CD4-positive, alpha-beta T cell treated with Interferon gamma for 1 hour (primary cell): ENCODE measurements around the gene KIF5C.

Experiments
- DNase-seq: peaks from one replicate; pipeline ENCODE4 v3.0.0-alpha.2; 2020

The KIF5C gene

GRCh38 chr2:148926981-148927401 is 52.0 kb downstream of the KIF5C start:
- DNase-seq = peak; percentile 40

- no peak for DNase-seq
These were observed 53.4 kb downstream of the KIF5C start for GRCh38 chr2:148928395-148928794.

- DNase-seq = no peak
These were observed 55.2 kb downstream of the KIF5C start for GRCh38 chr2:148930046-148930775.

GRCh38 chr2:148932536-148932935 is 57.5 kb downstream of the KIF5C start:
- DNase-seq = no peak

GRCh38 chr2:148933456-148933855 is 58.4 kb downstream of the KIF5C start:
- DNase-seq = no peak

GRCh38 chr2:148935791-148936190 is 60.8 kb downstream of the KIF5C start:
- DNase-seq = no peak

GRCh38 chr2:148936857-148937450 is 61.9 kb downstream of the KIF5C start:
- DNase-seq = no peak

GRCh38 chr2:148939271-148939670 is 64.2 kb downstream of the KIF5C start:
- no peak for DNase-seq

- DNase-seq = no peak
These were observed 68.1 kb downstream of the KIF5C start for GRCh38 chr2:148943097-148943496.

- DNase-seq = no peak
These were observed 69.5 kb downstream of the KIF5C start for GRCh38 chr2:148944536-148944935.

- DNase-seq = no peak
These were observed 72.3 kb downstream of the KIF5C start for GRCh38 chr2:148947299-148947698.

GRCh38 chr2:148948868-148949267 is 73.8 kb downstream of the KIF5C start:
- no peak for DNase-seq

GRCh38 chr2:148949348-148949747 is 74.3 kb downstream of the KIF5C start:
- no peak for DNase-seq

GRCh38 chr2:148952621-148953020 is 77.6 kb downstream of the KIF5C start:
- DNase-seq = no peak

- no peak for DNase-seq
These were observed 78.4 kb downstream of the KIF5C start for GRCh38 chr2:148953426-148953825.

GRCh38 chr2:148954536-148954935 is 79.5 kb downstream of the KIF5C start:
- no peak for DNase-seq

- DNase-seq = no peak
These were observed 80.8 kb downstream of the KIF5C start for GRCh38 chr2:148955798-148956197.

- no peak for DNase-seq
These were observed 82.0 kb downstream of the KIF5C start for GRCh38 chr2:148957023-148957422.

- DNase-seq = no peak
These were observed 84.7 kb downstream of the KIF5C start for GRCh38 chr2:148959745-148960144.

GRCh38 chr2:148960483-148960882 is 85.5 kb downstream of the KIF5C start:
- no peak for DNase-seq

GRCh38 chr2:148963461-148963860 is 88.4 kb downstream of the KIF5C start:
- DNase-seq = no peak

GRCh38 chr2:148965623-148966437 is 90.8 kb downstream of the KIF5C start:
- DNase-seq = no peak

GRCh38 chr2:148966438-148966758 is 91.4 kb downstream of the KIF5C start:
- DNase-seq = no peak

GRCh38 chr2:148967056-148967455 is 92.0 kb downstream of the KIF5C start:
- no peak for DNase-seq
